Mucosa of stomach (tissue), 1 donor: ENCODE data around the gene IDUA.
A peak's percentile ranks its signal among the peaks of the same experiment; 100 is the strongest.
"Not testable (repeated sequence)": the region's sequence is repeated elsewhere in the genome, so short reads cannot be mapped to it uniquely, and the experiment has no call there.

ENCODE experiments used
- H3K27me3 ChIP-seq: one replicate; pipeline ENCODE4 v1.7.0; 2013; ENCODE audit warnings: mild to moderate bottlenecking, low read length; ENCODE audit not compliant: control insufficient read depth, insufficient read depth
- H3K36me3 ChIP-seq: one replicate; pipeline ENCODE4 v1.7.0; 2013; ENCODE audit warnings: low read length; ENCODE audit not compliant: control insufficient read depth, insufficient read depth
- H3K4me1 ChIP-seq: one replicate; pipeline ENCODE4 v1.7.0; 2013; ENCODE audit warnings: mild to moderate bottlenecking, low read length; ENCODE audit not compliant: control insufficient read depth, insufficient read depth
- H3K4me3 ChIP-seq: one replicate; pipeline ENCODE4 v1.7.0; 2013; ENCODE audit warnings: low read length
- H3K9ac ChIP-seq: one replicate; pipeline ENCODE4 v1.7.0; 2013; ENCODE audit warnings: mild to moderate bottlenecking, low read length, moderate library complexity
- H3K9me3 ChIP-seq: one replicate; pipeline ENCODE4 v1.7.0; 2013; ENCODE audit warnings: mild to moderate bottlenecking, low read length, moderate library complexity; ENCODE audit not compliant: control insufficient read depth
- donor health status: Pancreatic carcinoma.

IDUA gene

DNA sequence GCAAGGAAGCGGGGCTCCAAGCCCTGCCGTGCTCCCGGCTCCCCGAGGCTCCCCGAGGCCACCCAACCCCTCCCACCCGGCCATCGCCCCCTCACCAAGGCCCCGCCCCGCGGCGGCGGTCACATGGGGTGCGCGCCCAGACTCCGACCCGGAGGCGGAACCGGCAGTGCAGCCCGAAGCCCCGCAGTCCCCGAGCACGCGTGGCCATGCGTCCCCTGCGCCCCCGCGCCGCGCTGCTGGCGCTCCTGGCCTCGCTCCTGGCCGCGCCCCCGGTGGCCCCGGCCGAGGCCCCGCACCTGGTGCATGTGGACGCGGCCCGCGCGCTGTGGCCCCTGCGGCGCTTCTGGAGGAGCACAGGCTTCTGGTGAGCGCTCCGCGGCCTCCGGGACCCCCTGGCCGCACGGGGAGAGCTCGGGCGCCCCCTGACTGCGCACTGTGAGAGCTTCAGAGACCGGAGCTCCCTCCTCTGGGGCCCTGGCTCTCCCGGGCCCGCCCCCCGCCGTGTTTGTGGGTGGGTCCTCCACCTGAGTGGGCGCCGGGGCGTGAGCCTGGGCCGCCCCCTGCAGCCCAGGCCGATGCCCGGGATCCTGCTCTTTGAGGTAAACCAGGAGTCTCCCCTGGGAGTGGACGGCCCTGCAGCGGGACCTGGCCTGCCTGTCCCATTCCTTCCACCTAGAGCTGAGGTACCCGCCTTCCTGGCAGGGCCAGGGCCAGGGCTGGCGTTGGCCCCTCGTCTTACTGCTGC, at the start of gene IDUA:
Gene IDUA, plus strand, starts transcription at position 166 of the 745 bp plus-strand sequence. Its CDS starts 41 bp downstream, at position 207.
- Histone ChIP-seq H3K9ac (peak within 1 kb of the TSS; percentile 60), H3K36me3 (no peaks in the 10 kb centered on the region), H3K4me3 (peak within 1 kb of the TSS; percentile 23), H3K27me3 (no peaks in the 10 kb centered on the region), H3K4me1 (peaks cover 28% of the 10 kb centered on the region), H3K9me3 (no peaks in the 10 kb centered on the region)

DNA sequence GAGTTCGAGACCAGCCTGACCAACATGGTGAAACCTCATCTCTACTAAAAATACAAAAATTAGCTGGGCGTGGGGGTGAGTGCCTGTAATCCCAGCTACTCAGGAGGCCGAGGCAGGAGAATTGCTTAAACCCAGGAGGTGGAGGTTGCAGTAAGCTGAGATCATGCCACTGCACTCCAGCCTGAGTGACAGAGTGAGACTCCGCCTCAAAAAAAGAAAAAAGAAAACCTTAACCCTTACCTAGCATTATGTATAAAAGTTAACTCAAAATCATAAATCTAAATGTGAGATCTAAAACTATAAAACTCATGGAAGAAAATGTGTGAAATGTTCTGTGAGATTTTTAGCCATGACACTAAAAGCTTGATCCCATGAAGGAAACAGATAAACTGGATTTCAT, 47.3 kb upstream of the IDUA start:
- H3K4me1 ChIP-seq, H3K4me3 ChIP-seq, H3K9ac ChIP-seq, H3K9me3 ChIP-seq, H3K27me3 ChIP-seq, H3K36me3 ChIP-seq: not testable (repeated sequence)

DNA sequence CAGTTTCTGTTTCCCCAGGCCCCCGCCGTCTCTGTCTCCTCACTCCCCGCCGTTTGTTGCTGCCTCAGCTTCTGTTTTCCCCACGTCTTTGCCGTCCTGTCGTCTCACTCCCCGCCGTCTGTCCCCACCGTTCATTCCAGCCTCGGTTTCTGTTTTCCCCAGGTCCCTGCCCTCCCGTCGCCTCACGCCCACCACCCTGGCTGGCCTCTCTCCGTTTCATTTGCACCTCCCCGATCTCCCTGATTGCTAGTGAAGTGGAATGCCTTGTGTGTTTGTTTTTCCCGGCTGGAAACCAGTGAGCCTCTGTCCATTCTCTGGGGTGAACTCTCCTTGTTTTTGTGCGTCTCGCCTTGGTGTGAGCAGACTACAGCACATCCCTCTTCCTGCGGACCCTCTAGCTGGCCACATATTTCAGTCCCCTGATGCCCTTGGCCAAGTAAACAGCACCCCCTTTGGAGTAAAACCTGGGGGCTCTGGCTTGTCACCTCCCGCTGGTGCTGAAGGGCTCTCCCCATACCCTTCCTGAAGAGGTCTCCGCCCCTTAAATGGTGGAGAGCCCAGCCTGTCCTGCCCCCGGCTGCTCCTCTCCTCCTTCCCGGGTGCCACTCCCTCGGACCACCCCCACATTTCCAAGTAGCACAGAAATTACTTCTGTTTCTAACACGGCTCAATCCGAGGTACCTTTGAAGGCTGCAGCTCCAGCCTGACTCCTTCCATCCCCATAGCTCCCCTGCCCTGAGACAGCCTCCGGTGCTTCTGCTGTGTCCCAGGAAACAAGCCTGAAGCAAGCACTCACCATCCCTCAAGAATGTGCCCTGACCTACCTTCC, 41.4 kb upstream of the IDUA start:
- Histone ChIP-seq H3K9ac (no peak overlapping the region), H3K9me3 (no peaks in the 10 kb centered on the region), H3K4me3 (no peak overlapping the region), H3K4me1 (no peaks in the 10 kb centered on the region), H3K36me3 (no peaks in the 10 kb centered on the region), H3K27me3 (no peaks in the 10 kb centered on the region)

DNA sequence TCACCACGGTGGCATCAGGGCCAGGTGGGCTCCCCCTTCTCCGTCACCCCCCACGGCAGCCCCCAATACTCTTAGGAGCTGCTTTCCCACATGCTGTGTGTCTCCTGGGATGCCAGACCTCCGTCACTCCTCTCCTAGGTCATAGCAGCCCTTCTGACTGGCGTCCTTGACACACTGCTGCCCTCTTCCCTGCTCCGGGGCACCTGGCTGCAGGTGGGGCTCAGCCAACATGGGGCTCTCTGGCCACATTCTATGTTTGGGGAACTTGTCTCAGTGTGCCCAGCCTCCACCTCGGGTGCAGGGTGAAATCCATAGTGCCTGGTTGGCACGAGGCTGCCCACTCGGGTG, 40.8 kb upstream of the IDUA start:
- H3K36me3 ChIP-seq, result no peaks in the 10 kb centered on the region
- H3K4me3 ChIP-seq, result no peak overlapping the region
- H3K4me1 ChIP-seq, result no peaks in the 10 kb centered on the region
- no peak overlapping the region for H3K9ac ChIP-seq
- H3K27me3 ChIP-seq, result no peaks in the 10 kb centered on the region
- H3K9me3 ChIP-seq, result no peaks in the 10 kb centered on the region

DNA sequence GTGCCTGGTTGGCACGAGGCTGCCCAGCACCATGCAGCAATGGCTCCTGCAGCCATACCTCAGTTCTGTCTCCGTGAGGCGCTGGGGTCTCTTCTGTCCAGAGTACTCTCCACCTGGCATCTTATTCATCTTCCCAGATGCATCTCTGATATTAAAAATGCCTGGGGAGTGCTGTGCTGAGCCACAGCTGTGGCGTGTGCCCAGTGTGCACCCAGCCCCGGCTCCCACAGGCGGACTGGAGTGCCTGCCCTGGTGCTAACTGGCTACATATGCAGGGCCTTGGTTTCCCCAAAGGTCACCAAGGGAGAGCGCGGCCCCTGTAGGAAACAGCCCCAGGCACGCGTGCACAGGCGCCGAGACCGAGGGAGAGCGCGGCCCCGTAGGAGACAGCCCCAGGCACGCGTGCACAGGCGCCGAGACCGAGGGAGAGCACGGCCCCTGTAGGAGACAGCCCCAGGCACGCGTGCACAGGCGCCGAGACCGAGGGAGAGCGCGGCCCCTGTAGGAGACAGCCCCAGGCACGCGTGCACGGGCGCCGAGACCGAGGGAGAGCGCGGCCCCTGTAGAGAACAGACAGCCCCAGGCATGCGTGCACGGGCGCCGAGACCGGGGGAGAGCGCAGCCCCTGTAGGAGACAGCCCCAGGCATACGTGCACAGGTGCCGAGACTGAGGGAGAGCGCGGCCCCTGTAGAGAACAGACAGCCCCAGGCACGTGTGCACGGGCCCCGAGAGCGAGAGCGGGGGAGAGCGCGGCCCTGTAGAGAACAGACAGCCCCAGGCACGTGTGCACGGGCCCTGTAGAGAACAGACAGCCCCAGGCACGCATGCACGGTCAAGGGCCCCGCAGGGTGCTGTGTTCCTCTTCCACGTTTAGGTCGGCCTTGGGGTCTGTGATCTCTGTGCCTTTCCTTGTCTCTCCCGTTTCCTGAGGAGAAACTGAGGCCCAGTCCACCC, 40.0 kb upstream of the IDUA start:
- Histone ChIP-seq H3K9ac (no peak overlapping the region), H3K36me3 (no peaks in the 10 kb centered on the region), H3K4me1 (no peaks in the 10 kb centered on the region), H3K9me3 (no peaks in the 10 kb centered on the region), H3K4me3 (no peak overlapping the region), H3K27me3 (no peaks in the 10 kb centered on the region)

DNA sequence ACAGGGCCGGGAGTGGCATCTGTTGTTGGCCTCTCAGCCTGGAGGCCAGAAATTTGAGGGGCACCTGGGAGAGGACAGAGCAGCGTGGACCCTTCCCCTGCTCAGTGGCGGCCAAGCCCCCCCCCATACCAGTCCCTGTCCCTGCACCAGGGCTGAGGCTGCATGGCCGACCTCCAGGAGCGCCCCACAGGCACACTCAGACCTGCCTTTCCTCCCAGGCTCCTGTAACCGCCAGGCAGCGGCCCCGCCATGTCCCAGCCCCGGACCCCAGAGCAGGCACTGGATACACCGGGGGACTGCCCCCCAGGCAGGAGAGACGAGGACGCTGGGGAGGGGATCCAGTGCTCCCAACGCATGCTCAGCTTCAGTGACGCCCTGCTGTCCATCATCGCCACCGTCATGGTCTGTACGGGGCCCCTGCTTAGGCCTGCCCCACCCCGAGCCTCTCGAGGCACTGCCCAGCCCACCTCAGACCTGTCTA, 39.3 kb upstream of the IDUA start:
- Histone ChIP-seq H3K4me3 (no peak overlapping the region), H3K27me3 (no peaks in the 10 kb centered on the region), H3K9me3 (no peaks in the 10 kb centered on the region), H3K4me1 (no peaks in the 10 kb centered on the region), H3K9ac (no peak overlapping the region), H3K36me3 (no peaks in the 10 kb centered on the region)

DNA sequence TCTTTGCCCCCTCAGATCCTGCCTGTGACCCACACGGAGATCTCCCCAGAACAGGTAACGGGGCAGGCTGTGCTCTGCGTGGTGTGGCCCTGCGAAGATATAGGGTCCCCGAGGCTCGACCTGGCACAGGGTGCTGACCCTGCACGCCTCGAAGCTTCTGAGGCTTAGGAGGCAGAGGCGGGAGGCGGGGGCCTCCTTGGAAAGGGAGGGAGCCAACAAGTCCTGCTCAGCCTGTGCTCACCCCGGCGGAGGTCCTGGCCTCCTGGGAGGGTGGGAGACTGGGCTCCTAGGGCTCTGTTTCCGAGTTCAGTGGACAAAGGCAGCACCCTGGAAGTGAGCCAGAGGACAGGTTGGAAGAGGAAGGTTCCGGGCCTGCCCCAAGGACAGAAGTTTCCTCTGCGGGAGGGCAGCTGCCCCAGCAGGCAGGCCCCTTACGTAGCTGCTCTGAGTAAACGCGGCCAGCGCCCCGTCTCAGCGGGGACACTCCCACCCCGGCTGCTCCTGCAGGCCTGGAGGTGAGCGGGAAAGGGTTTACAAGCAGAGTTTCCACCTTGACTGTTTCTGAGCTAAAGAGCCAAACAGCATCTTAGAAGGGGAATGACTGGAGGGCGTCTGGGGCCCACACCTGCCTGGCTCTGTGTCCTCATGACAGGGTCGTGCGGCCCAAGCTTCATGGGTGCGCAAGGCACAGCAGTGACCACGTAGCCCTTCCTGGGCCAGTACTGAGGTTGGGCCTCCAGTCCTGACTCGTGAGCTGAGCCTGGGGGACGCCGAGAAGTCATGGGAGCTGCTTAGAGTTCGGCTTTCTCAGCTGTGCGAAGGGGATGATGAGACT, 38.5 kb upstream of the IDUA start:
- H3K27me3 ChIP-seq, result no peaks in the 10 kb centered on the region
- H3K36me3 ChIP-seq, result no peaks in the 10 kb centered on the region
- no peaks in the 10 kb centered on the region for H3K4me1 ChIP-seq
- no peak overlapping the region for H3K4me3 ChIP-seq
- H3K9ac ChIP-seq, result no peak overlapping the region
- no peaks in the 10 kb centered on the region for H3K9me3 ChIP-seq

DNA sequence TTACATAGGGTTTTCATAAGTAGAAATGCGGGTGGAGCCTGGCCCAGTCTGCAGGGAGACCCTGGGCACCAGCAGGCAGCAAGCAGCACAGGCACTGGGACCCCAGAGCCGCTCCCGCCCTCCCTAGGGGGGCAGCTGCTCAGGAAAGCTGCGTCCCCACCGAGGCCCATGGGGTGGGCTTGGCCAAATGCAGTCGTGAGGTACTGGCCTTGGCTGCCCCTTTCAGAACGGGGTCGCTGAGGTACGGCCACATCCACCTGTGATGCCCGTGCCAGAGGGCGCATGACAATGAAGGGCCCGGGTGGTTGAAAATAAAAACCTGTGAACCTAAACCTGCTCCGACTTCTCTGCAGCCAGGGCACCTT, 37.9 kb upstream of the IDUA start:
- Histone ChIP-seq H3K27me3 (no peaks in the 10 kb centered on the region), H3K4me3 (no peak overlapping the region), H3K4me1 (no peaks in the 10 kb centered on the region), H3K9ac (no peak overlapping the region), H3K36me3 (no peaks in the 10 kb centered on the region), H3K9me3 (no peaks in the 10 kb centered on the region)

DNA sequence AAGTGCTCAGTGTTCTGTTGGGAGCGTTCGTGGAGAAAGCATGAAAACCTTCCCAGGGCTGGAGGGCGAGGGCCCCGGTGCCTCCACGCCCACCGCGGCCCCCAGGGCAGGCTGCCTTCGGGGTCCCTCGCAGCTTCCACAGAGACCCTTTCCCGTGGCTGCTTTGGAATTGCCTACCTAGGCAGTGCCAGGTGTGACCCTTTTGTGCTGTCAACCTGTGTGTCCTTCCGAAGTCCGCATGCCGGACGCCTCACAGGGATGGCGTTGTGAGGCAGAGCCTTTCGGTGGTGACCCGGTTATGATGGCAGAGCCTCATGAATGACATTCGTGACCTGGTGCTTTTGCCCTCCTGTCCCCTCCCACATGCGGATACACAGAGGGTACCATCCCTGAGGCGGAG, 37.2 kb upstream of the IDUA start:
- Histone ChIP-seq H3K4me3 (no peak overlapping the region), H3K9ac (no peak overlapping the region), H3K36me3 (no peaks in the 10 kb centered on the region), H3K4me1 (no peaks in the 10 kb centered on the region), H3K9me3 (no peaks in the 10 kb centered on the region), H3K27me3 (no peaks in the 10 kb centered on the region)

DNA sequence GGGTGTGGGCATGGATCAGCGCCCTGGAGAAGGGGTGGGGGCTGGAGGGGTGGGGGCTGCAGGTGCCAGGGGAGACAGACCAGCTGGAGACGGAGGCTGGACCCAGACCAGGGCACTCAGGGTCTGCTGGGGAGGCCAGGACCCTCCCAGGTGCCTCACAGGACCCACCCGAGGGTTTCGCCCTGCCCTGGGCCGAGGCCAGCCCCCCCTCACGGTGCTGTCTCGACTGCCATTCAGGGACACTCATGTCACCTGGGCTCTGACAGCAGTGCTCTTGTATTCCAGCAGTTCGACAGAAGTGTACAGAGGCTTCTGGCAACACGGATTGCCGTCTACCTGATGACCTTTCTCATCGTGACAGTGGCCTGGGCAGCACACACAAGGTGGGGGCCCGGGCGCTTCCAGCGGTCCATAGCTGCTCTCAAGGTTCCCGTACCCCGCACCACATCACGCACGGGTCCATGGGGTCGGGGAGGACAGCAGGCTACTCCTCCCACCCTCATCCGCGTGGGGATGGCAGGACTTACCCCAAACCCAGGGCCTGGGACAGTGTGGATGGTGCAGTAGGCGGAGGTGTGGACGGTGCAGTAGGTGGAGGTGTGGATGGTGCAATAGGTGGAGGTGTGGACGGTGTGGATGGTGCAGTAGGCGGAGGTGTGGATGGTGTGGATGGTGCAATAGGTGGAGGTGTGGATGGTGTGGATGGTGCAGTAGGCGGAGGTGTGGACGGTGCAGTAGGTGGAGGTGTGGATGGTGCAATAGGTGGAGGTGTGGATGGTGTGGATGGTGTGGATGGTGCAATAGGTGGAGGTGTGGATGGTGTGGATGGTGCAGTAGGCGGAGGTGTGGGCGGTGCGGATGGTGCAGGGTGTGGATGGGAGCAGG, 36.5 kb upstream of the IDUA start:
- Histone ChIP-seq H3K4me1 (no peaks in the 10 kb centered on the region), H3K27me3 (no peaks in the 10 kb centered on the region), H3K36me3 (no peaks in the 10 kb centered on the region), H3K9me3 (no peaks in the 10 kb centered on the region), H3K9ac (no peak overlapping the region), H3K4me3 (no peak overlapping the region)
